HL-60 (cell line): Measurements from ENCODE around the gene AMDHD2.
"Not testable (repeated sequence)": the region's sequence is repeated elsewhere in the genome, so short reads cannot be mapped to it uniquely, and the experiment has no call there.

Experiments
- TF ChIP-seq, protein P1 (sequence below): IDR thresholded peaks from one replicate; pipeline ENCODE4 v1.5.1; 2011; ENCODE audit warnings: low read length, control low read depth, inconsistent platforms; ENCODE audit not compliant: insufficient read depth
- TF ChIP-seq, protein P2 (sequence below): IDR thresholded peaks from 2 replicates; pipeline ENCODE4 v1.6.1; 2012; ENCODE audit warnings: low read depth; ENCODE audit not compliant: insufficient replicate concordance

GRCh38 chr16:2479996-2480395 lies 40.2 kb upstream of the AMDHD2 start:
- TF ChIP-seq, protein P1, sequence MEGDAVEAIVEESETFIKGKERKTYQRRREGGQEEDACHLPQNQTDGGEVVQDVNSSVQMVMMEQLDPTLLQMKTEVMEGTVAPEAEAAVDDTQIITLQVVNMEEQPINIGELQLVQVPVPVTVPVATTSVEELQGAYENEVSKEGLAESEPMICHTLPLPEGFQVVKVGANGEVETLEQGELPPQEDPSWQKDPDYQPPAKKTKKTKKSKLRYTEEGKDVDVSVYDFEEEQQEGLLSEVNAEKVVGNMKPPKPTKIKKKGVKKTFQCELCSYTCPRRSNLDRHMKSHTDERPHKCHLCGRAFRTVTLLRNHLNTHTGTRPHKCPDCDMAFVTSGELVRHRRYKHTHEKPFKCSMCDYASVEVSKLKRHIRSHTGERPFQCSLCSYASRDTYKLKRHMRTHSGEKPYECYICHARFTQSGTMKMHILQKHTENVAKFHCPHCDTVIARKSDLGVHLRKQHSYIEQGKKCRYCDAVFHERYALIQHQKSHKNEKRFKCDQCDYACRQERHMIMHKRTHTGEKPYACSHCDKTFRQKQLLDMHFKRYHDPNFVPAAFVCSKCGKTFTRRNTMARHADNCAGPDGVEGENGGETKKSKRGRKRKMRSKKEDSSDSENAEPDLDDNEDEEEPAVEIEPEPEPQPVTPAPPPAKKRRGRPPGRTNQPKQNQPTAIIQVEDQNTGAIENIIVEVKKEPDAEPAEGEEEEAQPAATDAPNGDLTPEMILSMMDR: not testable (repeated sequence)
- TF ChIP-seq, protein P2, sequence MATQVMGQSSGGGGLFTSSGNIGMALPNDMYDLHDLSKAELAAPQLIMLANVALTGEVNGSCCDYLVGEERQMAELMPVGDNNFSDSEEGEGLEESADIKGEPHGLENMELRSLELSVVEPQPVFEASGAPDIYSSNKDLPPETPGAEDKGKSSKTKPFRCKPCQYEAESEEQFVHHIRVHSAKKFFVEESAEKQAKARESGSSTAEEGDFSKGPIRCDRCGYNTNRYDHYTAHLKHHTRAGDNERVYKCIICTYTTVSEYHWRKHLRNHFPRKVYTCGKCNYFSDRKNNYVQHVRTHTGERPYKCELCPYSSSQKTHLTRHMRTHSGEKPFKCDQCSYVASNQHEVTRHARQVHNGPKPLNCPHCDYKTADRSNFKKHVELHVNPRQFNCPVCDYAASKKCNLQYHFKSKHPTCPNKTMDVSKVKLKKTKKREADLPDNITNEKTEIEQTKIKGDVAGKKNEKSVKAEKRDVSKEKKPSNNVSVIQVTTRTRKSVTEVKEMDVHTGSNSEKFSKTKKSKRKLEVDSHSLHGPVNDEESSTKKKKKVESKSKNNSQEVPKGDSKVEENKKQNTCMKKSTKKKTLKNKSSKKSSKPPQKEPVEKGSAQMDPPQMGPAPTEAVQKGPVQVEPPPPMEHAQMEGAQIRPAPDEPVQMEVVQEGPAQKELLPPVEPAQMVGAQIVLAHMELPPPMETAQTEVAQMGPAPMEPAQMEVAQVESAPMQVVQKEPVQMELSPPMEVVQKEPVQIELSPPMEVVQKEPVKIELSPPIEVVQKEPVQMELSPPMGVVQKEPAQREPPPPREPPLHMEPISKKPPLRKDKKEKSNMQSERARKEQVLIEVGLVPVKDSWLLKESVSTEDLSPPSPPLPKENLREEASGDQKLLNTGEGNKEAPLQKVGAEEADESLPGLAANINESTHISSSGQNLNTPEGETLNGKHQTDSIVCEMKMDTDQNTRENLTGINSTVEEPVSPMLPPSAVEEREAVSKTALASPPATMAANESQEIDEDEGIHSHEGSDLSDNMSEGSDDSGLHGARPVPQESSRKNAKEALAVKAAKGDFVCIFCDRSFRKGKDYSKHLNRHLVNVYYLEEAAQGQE: not testable (repeated sequence)
